Measurements from ENCODE around the gene AGRN.

DNA sequence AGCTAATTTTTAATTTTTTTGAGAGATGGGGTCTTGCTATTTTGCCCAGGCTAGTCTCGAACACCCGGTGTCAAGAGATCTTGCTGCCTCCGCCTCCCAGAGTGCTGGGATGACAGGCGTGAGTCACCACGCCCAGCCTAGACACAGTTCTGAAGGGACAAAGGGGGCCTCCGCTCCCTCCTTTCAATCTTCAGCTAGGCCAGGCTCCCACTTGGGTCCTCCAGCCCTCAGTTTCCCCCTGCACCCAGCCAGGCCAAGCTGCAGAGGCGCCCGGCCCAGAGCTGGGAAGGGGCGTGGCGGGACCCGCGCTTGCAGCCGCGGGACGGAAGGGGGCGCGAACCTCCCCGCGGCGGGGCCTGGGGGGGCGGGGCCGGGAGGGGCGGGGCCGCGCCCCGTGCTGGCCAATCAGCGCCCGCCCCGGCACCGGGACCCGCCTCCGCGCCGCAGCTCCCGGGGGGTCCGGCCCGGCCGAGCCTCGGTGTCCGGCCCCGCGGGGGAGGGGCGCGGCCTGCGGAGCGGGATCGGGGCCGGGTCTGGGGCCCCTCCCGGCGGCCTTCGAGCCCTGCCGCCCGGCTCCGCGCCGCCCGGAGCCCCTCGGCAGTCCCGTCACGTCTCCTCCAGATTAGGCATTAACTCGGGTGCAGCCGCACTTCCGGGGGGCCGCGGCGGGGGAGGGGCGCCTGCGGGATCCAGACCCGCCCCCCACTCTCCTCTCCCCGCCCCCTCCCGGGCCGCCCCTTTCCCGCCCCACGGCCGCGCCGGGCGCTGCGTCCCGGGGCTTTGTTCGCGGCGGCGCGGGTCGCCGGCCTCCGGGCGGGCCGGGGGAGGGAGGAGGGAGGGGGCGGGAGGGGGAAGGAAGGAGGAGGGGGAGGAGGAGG lies 559 bp upstream of the AGRN start:
- TF ChIP-seq MXI1 (IDR thresholded peaks at IDR 0.05; ENCODE audit: borderline replicate concordance, low read depth, low read length) (peak; percentile 45; the same call in 1 of the 2 replicates), MAZ (IDR thresholded peaks at IDR 0.05; ENCODE audit: borderline replicate concordance, low read depth, low read length) (peak; percentile 84; the same call in 1 of the 2 replicates), RCOR1 (IDR thresholded peaks at IDR 0.05; ENCODE audit: insufficient replicate concordance, low read length) (no peak), POLR2A (IDR thresholded peaks at IDR 0.05; ENCODE audit: low read depth, low read length) (no peak; the same call in 1 of the 2 replicates)
- TF ChIP-seq, protein P1, sequence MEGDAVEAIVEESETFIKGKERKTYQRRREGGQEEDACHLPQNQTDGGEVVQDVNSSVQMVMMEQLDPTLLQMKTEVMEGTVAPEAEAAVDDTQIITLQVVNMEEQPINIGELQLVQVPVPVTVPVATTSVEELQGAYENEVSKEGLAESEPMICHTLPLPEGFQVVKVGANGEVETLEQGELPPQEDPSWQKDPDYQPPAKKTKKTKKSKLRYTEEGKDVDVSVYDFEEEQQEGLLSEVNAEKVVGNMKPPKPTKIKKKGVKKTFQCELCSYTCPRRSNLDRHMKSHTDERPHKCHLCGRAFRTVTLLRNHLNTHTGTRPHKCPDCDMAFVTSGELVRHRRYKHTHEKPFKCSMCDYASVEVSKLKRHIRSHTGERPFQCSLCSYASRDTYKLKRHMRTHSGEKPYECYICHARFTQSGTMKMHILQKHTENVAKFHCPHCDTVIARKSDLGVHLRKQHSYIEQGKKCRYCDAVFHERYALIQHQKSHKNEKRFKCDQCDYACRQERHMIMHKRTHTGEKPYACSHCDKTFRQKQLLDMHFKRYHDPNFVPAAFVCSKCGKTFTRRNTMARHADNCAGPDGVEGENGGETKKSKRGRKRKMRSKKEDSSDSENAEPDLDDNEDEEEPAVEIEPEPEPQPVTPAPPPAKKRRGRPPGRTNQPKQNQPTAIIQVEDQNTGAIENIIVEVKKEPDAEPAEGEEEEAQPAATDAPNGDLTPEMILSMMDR (conservative IDR thresholded peaks at IDR 0.05; ENCODE audit: low read depth, low read length), result peak; percentile 52

All from IMR-90 (cell line).